ENCODE results near the gene TGFB2.

- TF ChIP-seq CTCF (conservative IDR thresholded peaks at IDR 0.05; ENCODE audit: low read length) (no peak), EZH2phosphoT487 (IDR thresholded peaks at IDR 0.05; ENCODE audit: borderline replicate concordance, low read depth, low read length) (no peak)
Measured at GRCh38 chr1:218374401-218375353, 29.5 kb downstream of the TGFB2 start.
